ENCODE data around the gene SMCO4. TPM values are rescaled to one million over a fixed set of nuclear protein-coding genes. Genes with fewer than 3 reads are reported as not detected.

The SMCO4 gene
- total RNA-seq, 1 experiment from 2014 or later: 14.1 TPM

GRCh38 chr11:93572171-93572570 lies 29.0 kb upstream of the SMCO4 start:
- ChIA-PET POLR2A (no interaction called here), CTCF (no interaction called here)
- TF ChIP-seq TCF7L2 (IDR thresholded peaks at IDR 0.05; ENCODE audit: low read depth, low read length): no peak
- TF ChIP-seq, protein P1, sequence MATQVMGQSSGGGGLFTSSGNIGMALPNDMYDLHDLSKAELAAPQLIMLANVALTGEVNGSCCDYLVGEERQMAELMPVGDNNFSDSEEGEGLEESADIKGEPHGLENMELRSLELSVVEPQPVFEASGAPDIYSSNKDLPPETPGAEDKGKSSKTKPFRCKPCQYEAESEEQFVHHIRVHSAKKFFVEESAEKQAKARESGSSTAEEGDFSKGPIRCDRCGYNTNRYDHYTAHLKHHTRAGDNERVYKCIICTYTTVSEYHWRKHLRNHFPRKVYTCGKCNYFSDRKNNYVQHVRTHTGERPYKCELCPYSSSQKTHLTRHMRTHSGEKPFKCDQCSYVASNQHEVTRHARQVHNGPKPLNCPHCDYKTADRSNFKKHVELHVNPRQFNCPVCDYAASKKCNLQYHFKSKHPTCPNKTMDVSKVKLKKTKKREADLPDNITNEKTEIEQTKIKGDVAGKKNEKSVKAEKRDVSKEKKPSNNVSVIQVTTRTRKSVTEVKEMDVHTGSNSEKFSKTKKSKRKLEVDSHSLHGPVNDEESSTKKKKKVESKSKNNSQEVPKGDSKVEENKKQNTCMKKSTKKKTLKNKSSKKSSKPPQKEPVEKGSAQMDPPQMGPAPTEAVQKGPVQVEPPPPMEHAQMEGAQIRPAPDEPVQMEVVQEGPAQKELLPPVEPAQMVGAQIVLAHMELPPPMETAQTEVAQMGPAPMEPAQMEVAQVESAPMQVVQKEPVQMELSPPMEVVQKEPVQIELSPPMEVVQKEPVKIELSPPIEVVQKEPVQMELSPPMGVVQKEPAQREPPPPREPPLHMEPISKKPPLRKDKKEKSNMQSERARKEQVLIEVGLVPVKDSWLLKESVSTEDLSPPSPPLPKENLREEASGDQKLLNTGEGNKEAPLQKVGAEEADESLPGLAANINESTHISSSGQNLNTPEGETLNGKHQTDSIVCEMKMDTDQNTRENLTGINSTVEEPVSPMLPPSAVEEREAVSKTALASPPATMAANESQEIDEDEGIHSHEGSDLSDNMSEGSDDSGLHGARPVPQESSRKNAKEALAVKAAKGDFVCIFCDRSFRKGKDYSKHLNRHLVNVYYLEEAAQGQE (IDR thresholded peaks at IDR 0.05; ENCODE audit: insufficient read depth in 1 of 2, low read depth in 2 of 2, low read length in 1 of 2): no peak
- TF ChIP-seq SIN3A (IDR thresholded peaks at IDR 0.05; ENCODE audit: borderline replicate concordance, insufficient read depth, low read depth, low read length): no peak
- TF ChIP-seq, protein P2, sequence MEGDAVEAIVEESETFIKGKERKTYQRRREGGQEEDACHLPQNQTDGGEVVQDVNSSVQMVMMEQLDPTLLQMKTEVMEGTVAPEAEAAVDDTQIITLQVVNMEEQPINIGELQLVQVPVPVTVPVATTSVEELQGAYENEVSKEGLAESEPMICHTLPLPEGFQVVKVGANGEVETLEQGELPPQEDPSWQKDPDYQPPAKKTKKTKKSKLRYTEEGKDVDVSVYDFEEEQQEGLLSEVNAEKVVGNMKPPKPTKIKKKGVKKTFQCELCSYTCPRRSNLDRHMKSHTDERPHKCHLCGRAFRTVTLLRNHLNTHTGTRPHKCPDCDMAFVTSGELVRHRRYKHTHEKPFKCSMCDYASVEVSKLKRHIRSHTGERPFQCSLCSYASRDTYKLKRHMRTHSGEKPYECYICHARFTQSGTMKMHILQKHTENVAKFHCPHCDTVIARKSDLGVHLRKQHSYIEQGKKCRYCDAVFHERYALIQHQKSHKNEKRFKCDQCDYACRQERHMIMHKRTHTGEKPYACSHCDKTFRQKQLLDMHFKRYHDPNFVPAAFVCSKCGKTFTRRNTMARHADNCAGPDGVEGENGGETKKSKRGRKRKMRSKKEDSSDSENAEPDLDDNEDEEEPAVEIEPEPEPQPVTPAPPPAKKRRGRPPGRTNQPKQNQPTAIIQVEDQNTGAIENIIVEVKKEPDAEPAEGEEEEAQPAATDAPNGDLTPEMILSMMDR (IDR thresholded peaks at IDR 0.05): no peak
- TF ChIP-seq POLR2AphosphoS5 (IDR thresholded peaks at IDR 0.05; ENCODE audit: low read depth, low read length): no peak
- H3K27ac ChIP-seq (ENCODE audit: low read length): no peak overlapping the region
- H3K4me3 ChIP-seq (ENCODE audit: low read depth in 2 of 2, low read length in 2 of 2): no peak overlapping the region
- BruUV-seq (replicated peaks): no TSS peak
- H3K4me1 ChIP-seq (ENCODE audit: control insufficient read depth, insufficient read depth, low read length): no peaks in the 10 kb centered on the region
- no peaks in the 10 kb centered on the region; the same call in 1 of the 2 replicates for H3K36me3 ChIP-seq (ENCODE audit: control insufficient read depth, insufficient read depth, low read length)
- peaks cover 10% of the 10 kb centered on the region for H3K27me3 ChIP-seq (ENCODE audit: control insufficient read depth, insufficient read depth, low read length)
- ATAC-seq (no peak), DNase-seq (ENCODE audit: low read depth, low spot score) (no peak)
- in situ Hi-C loops (cut with HindIII; ENCODE audit: low pct_unique_long_range_greater_than_20kb, low sequenced_read_pairs) (no loop called here), intact Hi-C loops (cut with micrococcal nuclease; ENCODE audit: unreplicated experiment) (no loop called here)
- H3K9me3 ChIP-seq (ENCODE audit: control insufficient read depth, insufficient read depth, low read depth, low read length): no peaks in the 10 kb centered on the region

GRCh38 chr11:93571612-93572011 lies 28.4 kb upstream of the SMCO4 start:
- ChIA-PET CTCF (no interaction called here), POLR2A (no interaction called here)
- DNase-seq (ENCODE audit: low read depth, low spot score) (no peak), ATAC-seq (no peak)
- Histone ChIP-seq H3K4me3 (ENCODE audit: low read depth in 2 of 2, low read length in 2 of 2) (no peak overlapping the region), H3K27ac (ENCODE audit: low read length) (no peak overlapping the region), H3K9me3 (ENCODE audit: control insufficient read depth, insufficient read depth, low read depth, low read length) (no peaks in the 10 kb centered on the region), H3K36me3 (ENCODE audit: control insufficient read depth, insufficient read depth, low read length) (no peaks in the 10 kb centered on the region; the same call in 1 of the 2 replicates), H3K27me3 (ENCODE audit: control insufficient read depth, insufficient read depth, low read length) (peaks cover 14% of the 10 kb centered on the region), H3K4me1 (ENCODE audit: control insufficient read depth, insufficient read depth, low read length) (no peaks in the 10 kb centered on the region)
- BruUV-seq (replicated peaks): no TSS peak
- intact Hi-C loops (cut with micrococcal nuclease; ENCODE audit: unreplicated experiment) (no loop called here), in situ Hi-C loops (cut with HindIII; ENCODE audit: low pct_unique_long_range_greater_than_20kb, low sequenced_read_pairs) (no loop called here)
- TF ChIP-seq, protein P2 (IDR thresholded peaks at IDR 0.05): no peak
- TF ChIP-seq, protein P1 (IDR thresholded peaks at IDR 0.05; ENCODE audit: insufficient read depth in 1 of 2, low read depth in 2 of 2, low read length in 1 of 2): no peak
- TF ChIP-seq TCF7L2 (IDR thresholded peaks at IDR 0.05; ENCODE audit: low read depth, low read length): no peak
- no peak for TF ChIP-seq SIN3A (IDR thresholded peaks at IDR 0.05; ENCODE audit: borderline replicate concordance, insufficient read depth, low read depth, low read length)
- TF ChIP-seq POLR2AphosphoS5 (IDR thresholded peaks at IDR 0.05; ENCODE audit: low read depth, low read length): no peak

Measured in Panc1 (cell line).